ENCODE data around the gene MPP4. TPM values are rescaled to one million over a fixed set of nuclear protein-coding genes. Genes with fewer than 3 reads are reported as not detected.
A peak's percentile ranks its signal among the peaks of the same experiment; 100 is the strongest.

The MPP4 gene, protein sequence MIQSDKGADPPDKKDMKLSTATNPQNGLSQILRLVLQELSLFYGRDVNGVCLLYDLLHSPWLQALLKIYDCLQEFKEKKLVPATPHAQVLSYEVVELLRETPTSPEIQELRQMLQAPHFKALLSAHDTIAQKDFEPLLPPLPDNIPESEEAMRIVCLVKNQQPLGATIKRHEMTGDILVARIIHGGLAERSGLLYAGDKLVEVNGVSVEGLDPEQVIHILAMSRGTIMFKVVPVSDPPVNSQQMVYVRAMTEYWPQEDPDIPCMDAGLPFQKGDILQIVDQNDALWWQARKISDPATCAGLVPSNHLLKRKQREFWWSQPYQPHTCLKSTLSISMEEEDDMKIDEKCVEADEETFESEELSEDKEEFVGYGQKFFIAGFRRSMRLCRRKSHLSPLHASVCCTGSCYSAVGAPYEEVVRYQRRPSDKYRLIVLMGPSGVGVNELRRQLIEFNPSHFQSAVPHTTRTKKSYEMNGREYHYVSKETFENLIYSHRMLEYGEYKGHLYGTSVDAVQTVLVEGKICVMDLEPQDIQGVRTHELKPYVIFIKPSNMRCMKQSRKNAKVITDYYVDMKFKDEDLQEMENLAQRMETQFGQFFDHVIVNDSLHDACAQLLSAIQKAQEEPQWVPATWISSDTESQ
- total RNA-seq: not detected in 2 replicates

DNA sequence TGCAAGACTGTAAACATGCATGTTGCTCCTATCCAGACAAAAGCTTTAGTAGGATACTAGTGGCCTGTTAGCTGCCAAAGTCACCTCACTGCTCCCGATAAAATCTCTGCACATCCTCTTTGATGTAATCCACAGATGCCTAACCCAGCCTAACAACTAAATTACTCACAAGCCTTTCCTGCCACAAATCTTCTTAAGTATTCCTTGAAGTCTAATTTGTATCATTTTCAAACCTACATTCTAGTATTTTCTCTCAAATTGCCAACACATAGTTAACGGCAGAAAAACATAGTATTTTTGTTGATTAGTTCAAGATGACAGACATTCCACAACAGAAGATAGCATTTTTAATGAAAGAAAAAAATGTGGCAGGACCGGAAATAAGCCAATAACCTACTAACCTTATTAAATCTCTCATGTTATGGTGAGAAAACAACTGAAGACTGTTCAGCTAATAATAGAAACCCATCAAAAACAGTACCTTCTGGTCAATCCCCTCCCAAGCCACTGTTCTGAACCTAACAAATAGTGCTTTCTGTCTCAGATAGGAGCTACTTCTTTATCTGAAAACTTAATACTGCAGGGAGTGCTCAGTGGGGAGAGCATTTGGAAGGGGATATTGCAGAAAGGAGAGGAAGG lies at the start of gene MPP4:
Gene MPP4, minus strand, starts transcription at position 57 of the 639 bp plus-strand sequence. CDS start 4,690 bp downstream, outside the sequence.
- no peak for DNase-seq (ENCODE audit: low read depth)

DNA sequence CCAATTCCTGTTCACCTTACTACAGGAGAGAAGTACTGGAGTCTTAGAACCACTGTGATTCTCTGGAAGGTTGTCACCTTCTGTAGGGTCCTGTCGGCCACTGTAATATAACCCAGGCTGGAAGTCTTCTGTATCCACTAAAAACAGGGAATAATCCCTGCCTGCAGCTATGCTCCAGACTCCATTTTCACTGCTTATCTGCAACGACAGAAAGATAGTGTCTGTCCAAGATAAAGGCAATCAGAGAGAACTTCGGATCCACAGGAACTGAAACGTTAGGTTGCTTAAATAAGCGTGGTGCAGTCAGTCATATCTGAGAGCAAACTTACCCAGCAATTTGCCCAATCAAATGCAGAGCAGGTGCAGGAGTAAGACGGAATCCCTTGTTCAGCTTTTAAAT lies 48.1 kb upstream of the MPP4 start:
- no peak for DNase-seq (ENCODE audit: low read depth)

DNA sequence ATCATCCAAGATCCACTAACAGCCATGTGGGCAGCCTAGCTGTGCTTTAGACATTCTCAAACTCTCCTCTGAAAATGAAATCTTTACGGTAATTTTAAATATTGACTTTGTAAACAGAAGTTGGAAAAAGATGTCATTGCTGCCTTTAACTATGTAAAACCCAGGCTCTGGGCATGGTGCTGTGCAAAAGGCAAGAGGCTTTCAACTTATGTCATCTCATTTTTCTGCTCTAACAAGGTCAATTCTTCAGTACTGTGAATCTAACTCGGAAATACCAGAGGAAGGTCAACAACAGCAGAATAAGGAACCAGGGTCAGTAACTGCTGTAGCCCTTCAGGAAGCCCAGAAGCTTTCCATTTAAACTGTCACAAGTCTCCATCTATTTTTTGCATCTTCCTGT lies 37.0 kb upstream of the MPP4 start:
- DNase-seq (ENCODE audit: low read depth): no peak

DNA sequence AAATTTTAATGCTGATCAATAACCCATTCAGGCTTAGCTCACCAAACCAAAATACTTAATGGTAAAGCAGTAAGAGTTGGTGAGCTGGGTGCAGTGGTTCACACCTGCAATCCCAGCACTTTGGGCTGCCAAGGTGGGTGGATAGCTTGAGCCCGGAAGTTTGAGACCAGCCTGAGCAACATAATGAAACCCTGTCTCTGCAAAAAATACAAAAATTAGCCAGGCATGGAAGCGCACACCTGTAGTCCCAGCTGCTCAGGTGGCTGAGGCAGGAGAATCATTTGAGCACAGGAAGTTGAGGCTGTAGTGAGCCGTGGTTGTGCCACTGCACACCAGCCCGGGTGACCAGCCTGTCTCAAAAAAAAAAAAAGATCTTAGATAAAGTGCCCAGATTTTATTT lies 35.7 kb upstream of the MPP4 start:
- no peak for DNase-seq (ENCODE audit: low read depth)

DNA sequence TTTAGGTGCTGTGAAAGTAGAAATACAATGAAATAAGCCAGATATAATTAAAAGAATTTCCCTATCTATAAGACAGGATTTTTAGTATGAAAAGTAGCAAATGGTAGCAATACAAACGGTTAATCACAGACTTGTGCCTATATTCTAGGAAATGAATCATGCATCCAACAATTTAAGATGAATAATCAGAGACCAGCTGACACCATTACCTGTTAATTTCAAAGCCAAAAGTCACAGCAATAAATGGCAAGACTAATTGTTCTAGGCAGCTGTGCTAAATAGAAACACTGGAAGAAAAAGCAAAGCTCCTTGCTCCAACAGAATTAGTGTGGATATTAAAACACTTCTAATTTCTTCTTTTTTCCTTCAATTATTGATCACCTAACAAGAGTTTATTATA lies 35.1 kb upstream of the MPP4 start:
- DNase-seq (ENCODE audit: low read depth): peak; percentile 83

DNA sequence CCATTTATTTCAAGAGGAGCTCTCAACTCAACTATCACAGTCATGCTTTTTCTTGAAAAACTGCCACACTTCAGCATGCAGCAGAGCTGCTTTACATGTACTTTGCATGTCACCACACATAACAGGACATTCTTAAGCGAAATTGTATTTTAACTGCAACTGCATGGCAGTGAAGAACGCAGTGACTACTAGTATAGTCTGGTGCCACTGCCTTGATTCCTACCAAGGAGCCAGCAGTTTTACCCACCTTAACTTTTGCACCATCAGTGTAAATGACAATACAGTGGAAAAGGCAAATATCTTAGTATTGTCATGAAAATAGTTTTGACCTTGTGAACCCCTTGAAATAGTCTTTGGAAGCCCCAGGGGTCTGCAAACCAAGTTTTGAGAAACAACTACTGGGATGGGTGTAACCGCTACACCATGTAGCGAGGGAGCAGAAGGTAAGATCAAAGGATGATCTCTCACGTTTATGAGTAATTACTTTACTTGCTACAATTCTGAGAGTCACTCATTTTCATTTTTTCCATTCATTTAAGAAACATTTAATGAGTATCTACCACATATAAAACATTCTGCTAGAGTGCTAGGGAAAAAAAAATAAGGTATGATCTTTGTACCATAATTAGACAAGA lies 32.3 kb upstream of the MPP4 start:
- DNase-seq (ENCODE audit: low read depth): no peak

DNA sequence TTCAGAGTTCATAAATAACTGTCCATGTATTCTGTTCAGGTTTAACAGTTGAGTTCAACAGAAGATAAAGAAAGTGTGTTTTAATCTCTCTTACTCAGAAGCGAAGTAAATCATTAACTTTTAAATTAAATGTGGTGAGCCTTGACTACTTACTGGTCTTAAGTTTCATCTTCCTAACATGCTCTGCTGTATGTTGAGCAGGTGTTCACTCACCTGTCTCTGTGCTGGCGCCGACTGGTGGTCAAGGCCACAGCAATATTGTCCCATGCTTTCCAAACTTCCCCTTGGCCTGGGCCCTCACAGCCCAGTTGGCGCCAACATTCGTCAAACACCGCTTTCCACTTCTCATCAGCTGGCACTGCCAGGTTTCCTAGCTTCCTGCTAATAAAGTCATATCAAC lies 17.0 kb upstream of the MPP4 start:
- DNase-seq (ENCODE audit: low read depth): peak; percentile 63

DNA sequence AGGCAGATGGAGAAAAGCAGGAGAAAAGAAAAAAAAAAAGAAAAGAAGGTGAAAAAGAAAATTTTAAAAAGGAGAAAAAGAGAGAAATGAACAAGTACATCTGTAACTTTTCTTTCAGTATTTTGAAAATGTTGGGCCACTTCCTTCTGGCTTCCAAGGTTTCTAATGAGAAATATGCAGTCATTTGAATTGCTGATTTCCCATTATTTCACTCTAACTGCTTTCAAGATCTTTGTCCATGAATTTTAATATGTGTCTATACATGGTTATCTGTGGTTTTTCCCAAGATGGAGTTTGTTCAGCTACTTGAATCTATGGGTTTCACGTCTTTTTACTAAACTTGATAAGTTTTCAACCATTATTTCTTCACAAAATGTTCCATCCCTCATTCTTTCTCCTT lies 14.3 kb upstream of the MPP4 start:
- no peak for DNase-seq (ENCODE audit: low read depth)

DNA sequence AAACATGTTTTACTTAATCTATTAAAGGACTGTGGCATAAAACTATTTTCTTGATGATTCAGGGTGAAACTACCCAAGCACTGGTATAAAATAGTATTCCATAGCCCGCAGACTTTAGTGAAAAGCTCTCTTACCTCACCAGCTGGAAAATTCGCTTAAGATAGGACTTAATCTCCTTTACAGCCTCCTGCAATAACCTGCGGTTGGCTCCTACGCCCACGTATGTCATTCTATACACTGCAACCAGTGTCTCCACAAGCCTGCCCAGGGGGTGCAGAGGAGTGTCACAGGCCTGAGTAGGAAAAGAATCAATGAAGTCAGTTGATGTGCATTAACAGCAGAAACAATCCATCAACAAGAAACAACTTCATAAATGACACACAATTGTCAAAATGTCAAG lies 11.3 kb upstream of the MPP4 start:
- no peak for DNase-seq (ENCODE audit: low read depth)

DNA sequence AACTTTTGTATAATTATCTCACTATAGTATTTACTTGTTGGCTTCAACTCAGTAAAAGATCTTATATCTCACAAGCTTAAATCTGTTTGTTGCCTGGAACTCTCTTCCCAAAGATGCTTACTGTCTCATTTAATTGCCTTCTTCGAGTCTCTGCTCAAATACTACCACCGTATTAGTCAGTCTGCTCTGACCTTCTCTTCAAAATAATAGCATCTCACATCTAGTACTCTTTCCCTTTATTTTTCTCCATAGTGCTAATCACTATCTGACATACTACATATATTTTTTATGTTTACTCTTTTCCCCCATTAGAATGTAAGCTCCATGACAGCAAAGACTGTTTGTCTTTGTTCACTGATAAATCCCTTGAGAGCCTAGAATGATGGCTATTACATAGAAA lies 10.6 kb upstream of the MPP4 start:
- DNase-seq (ENCODE audit: low read depth): no peak

DNA sequence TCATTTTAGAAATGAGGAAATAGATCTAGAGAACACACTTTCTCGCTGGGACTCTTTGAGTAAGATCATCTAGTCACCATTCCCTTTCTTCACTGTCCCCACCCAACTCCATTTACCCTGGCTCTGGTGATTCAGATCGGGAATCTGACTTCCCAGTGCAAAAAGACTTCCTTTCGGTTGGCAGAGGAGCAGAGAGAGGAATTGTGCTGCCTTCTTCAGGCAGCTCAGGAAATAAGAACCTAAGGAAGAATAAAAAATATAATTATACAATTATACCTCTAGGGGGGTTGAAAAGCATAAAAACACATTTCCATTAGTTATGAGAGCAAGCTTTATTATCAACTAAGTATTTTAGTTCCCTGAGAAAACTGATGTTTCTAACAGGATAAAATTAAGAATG lies 9.3 kb upstream of the MPP4 start:
- no peak for DNase-seq (ENCODE audit: low read depth)

DNA sequence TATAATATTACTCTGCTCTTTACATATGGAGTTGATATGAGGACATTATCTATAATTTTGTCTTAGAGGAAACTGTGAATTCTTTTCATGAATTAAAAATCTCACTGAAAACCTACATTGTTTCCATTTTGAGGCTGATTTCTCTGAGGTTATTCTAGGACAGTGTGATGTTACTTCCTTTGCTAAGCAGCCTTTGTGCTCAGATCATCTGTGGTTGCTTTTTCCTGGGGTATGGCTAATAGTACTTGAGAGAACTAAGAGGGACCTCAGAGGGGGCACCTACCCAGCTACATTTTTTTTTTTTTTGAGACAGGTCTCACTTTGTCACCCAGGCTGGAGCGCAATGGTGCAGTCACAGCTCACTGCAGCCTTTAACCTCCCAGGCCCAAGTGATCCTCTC lies 8.7 kb upstream of the MPP4 start:
- DNase-seq (ENCODE audit: low read depth): no peak

DNA sequence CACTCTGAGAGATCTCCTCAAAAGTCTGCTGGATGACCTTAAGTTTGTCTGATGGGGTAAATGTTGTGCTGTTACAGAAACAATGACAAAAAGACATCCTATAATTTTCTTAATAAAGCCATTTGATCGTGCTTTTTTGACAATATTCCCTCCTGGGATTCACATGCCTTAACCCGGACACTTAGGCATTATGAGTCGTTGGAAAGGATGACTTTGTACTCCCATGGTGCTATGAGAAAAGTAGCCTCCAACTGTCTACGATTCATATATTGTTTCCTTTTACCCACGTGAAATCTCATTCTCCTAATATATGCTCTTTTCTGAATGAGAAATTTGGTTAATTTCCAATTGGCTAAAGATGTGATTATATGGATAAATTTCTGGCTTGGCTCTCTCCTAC lies 6.1 kb upstream of the MPP4 start:
- no peak for DNase-seq (ENCODE audit: low read depth)

DNA sequence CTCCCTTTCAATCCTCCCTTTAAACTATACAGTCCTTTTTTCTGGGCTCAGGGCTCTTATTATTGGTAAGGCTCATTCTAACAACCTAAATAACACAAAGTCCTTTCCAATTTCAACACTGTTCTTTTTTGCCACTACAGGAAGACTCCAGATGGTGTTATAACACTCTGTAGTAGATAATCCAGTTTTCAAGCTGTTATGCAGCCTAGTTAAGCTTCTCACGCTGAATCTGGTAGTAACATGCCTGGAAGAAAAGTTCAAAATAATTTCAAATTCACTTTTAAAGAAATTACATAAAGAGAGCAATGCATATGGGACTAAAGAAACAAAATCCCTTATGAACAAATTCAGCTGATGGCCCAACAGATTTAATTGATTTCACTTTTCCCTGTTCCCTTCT lies 3.2 kb upstream of the MPP4 start:
- DNase-seq (ENCODE audit: low read depth): no peak

DNA sequence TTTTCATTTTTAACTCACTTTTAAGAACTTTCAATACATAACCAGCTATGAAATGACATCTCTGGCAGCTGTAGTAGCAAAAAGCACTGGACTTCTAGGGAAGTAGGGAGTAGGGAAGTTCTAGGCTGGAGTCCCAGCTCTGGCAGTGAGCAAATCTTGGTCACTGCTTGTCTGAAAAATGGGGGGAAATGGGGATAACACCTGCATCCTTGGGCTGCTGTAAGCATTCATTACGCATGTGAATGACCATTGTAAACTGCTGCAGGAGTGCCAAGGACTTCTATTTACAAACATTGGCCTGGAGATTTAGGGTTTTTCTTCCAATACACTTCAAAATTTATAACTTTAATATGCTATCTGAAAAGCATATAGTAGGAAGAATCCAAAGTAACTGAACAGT lies 972 bp upstream of the MPP4 start:
- DNase-seq (ENCODE audit: low read depth): no peak

DNA sequence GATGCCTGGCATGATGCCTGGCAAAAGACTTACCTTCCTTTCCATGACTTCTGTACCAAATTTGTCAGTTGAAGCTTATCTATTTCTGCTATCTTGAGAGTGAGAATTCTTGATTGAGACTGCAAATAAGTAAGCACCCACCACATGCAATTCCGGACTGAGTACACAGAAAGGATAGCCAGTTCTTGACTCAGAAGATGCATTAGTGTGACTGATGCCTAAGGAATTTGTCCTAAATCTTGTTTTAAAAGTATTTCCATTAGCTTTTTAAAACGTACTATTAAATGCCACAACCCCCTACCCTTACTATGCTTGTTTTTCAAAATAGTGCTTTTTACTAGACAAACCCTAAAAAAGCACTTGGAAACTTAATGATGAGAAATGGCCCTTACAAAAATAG lies 545 bp downstream of the MPP4 start:
- peak; percentile 40 for DNase-seq (ENCODE audit: low read depth)

DNA sequence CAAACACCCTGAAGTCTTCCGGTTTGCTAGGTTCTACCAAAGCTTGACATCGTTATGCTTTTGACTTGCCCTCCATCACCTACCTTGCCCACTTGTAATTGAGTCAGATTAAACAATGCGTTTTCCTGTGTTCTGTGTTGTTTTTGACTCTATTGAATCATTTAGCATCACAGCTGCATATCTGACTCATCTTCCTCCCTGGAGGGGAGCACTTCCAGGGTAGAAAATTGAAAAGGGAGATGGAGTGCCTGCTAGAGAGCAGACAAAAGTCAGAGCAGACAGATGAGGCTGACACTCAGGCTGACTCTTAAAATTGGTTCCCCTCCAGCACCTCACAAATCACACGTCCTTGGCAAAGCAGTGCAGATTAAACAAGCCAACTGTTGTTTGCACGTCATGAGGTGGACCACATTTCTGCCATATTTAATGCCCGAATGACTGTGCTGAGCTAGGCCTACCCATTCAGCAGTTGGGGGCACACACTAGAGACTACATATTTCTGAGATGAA lies 2.2 kb downstream of the MPP4 start:
- DNase-seq (ENCODE audit: low read depth): peak; percentile 54

DNA sequence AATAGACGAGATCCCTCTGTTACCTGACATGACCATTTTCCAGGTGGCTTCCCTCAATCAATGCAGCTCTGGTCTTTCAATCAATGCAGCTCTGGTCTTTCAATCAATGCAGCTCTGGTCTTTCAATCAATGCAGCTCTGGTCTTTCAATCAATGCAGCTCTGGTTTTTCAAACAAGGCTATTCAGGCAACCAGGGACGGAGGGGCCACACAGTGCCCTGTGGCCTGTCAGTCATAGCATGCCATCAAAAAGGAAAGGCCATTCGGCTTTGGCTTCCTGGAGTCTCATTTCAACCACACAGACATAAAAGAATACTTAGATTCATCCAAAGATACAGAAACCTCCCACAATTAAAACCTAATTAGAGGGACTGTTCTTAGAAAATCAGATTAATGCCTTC lies 13.3 kb downstream of the MPP4 start:
- DNase-seq (ENCODE audit: low read depth): no peak

DNA sequence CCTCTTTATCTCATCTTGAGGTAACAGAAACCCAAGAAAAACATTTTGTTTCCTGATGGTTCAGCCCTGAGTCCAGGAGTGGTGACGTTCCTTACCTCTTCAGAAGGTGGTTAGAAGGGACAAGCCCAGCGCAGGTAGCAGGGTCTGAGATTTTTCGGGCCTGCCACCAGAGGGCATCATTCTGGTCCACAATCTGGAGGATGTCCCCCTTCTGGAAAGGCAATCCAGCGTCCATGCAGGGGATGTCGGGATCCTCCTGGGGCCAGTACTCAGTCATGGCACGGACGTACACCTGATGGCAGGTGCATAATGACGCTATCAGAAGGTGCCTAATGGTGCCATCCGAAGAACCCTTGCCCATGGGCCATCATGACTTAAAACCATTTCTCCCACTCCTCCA lies 17.7 kb downstream of the MPP4 start:
- DNase-seq (ENCODE audit: low read depth): no peak

DNA sequence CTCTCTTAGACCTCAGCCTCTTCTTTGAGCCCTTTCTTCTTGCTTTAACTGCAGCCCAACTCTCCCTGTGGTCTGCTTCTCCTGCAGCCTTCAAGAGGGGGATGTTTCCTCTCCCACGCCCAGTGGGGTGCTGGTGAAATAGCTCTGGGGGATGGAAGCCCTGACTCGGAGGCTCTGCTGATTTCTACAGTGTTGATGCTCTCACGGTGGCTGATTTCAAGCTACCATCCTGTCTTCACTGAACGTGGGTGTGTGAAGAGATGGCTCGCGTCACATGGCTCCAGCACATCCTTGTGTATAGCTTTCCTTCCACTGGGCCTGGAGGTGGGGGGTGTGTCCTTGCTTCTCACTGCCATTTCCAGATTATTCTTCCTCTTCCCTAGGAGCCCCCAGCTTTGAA lies 20.0 kb downstream of the MPP4 start:
- DNase-seq (ENCODE audit: low read depth): no peak

DNA sequence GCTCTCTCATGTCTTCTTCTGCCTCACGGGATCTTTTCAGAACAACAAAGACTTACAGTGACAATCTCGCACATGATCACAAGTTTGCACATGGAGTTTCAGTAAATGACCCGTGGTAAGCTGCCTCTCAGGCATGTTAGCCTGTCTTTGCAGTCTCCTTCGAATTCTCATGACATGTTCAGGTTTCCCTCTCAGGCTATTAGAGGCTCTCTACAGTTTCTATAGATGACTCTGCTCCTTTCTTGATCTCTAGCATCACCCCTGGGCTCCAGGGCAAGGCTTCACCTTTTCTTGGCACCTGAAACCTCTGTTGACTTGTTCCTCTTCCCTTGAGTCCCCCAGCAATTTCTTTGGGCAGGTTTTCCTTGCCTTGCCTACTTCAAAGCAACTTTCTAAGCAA lies 23.0 kb downstream of the MPP4 start:
- DNase-seq (ENCODE audit: low read depth): no peak

DNA sequence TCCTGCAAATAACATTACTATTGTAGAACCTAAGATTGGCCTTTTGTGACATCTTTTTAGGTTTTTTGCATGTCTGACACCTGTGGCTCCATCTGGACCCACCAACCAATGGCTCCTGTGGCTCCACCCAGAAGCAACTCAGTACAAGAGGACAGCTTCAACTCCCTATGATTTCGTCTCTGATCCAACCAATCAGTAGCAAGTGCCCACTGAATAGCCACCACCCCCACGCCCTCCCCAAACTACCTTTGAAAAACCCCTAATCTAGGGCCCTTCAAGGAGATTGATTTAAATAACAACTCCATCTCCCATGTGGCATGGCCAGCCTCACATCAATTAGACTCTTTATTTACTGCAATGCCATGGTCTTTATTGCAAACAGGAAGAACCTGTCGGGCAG lies 23.6 kb downstream of the MPP4 start:
- no peak for DNase-seq (ENCODE audit: low read depth)

DNA sequence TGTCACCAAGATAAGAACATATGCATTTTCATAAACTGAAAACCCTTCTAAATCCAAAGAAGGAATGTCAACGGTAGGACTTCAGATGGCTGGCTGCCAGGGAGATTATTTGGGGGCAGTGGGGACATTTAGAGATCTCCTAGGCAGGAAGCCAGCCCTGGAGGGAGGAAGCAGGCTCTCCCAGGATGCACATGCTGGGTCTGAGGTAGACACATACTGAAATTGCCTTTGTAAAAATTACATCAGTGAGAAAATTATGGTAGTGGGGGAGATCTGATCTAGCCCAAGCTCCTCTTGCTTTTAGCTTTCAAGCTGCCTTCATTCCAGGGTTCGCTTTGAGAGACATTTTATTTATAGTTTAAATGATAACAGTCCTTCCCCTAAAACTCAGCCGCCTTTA lies 24.1 kb downstream of the MPP4 start:
- DNase-seq (ENCODE audit: low read depth): no peak
